Vagina (tissue), 2 donors: Measurements from ENCODE around the gene LIPH. TPM values are rescaled to one million over a fixed set of nuclear protein-coding genes. Genes with fewer than 3 reads are reported as not detected.

Experiments used
- DNase-seq, 2 donors: peaks; one replicate each; pipeline ENCODE4 v3.0.0-alpha.2; 2017; ENCODE audit errors: extremely low spot score in 2 of 2
- H3K27ac ChIP-seq: fragments of 200-600 bp; sonication (generic); one replicate; pipeline ENCODE4 v1.5.1; 2019
- H3K27me3 ChIP-seq: fragments of 200-600 bp; sonication (generic); one replicate; pipeline ENCODE4 v1.5.1; 2019
- H3K36me3 ChIP-seq, 2 donors: fragments of 200-600 bp; sonication (generic); one replicate each; pipeline ENCODE4 v1.5.1; 2017 to 2019
- H3K4me1 ChIP-seq: fragments of 200-600 bp; sonication (generic); one replicate; pipeline ENCODE4 v1.5.1; 2019
- H3K4me3 ChIP-seq, 2 donors: fragments of 200-600 bp; sonication (generic); 1 replicate in 1 of 2; 2 replicates in 1 of 2; pipeline ENCODE4 v1.5.1; 2016 to 2019
- H3K9me3 ChIP-seq: fragments of 200-600 bp; sonication (generic); one replicate; pipeline ENCODE4 v1.5.1; 2019
- CTCF ChIP-seq, 3 experiments: fragments of 450-650 bp in 2 of 3; fragments of 200-600 bp in 1 of 3; sonication (generic) in 1 of 3; IDR thresholded peaks; one replicate each; pipeline ENCODE4 v1.5.1; 2017 to 2019; ENCODE audit warnings: antibody characterized with exemption in 3 of 3, mild to moderate bottlenecking in 2 of 3, moderate library complexity in 2 of 3
- POLR2A ChIP-seq, 2 donors: fragments of 450-650 bp; IDR thresholded peaks; one replicate each; pipeline ENCODE4 v1.6.1; 2017; ENCODE audit warnings: antibody characterized with exemption in 2 of 2, mild to moderate bottlenecking in 2 of 2, moderate library complexity in 2 of 2
- POLR2AphosphoS5 ChIP-seq, 2 donors: sonication (generic); formaldehyde crosslinking; IDR thresholded peaks; one replicate each; pipeline ENCODE4 v1.9.0; 2017; ENCODE audit warnings: antibody characterized with exemption in 2 of 2, mild to moderate bottlenecking in 2 of 2, low read depth in 1 of 2; ENCODE audit not compliant: insufficient read depth in 1 of 2
- intact Hi-C: fragments of 100-400 bp; cut with DNase I; formaldehyde crosslinking; loops from one replicate; pipeline ENCODE4 v1.15.1; 2023
- total RNA-seq: library from RNA; depleted of rRNA; stranded (reverse); fragments of >200 nt; gene quantifications from one replicate; pipeline ENCODE4 v1.2.3, GENCODE V29; 2016

The LIPH gene
- 2.7 TPM for total RNA-seq

GRCh38 chr3:185552358-185552877 is at the start of gene LIPH:
LIPH (minus strand) TSS chr3:185552588; CDS start chr3:185552471, 117 bp downstream.
- no peak within 1 kb of the TSS for H3K4me3 ChIP-seq
- TF ChIP-seq POLR2AphosphoS5 (IDR thresholded peaks at IDR 0.05; ENCODE audit: insufficient read depth in 1 of 2, low read depth in 1 of 2): peak in 1 of 2 donors; percentile 72
- no peak for TF ChIP-seq POLR2A (IDR thresholded peaks at IDR 0.05)
- TF ChIP-seq CTCF (IDR thresholded peaks at IDR 0.05): no peak
- peaks cover 7% of the 10 kb centered on the region for H3K4me1 ChIP-seq
- no peak for DNase-seq
- no peaks in the 10 kb centered on the region for H3K27me3 ChIP-seq
- intact Hi-C loops: no loop called here
- H3K9me3 ChIP-seq: no peaks in the 10 kb centered on the region
- no peak within 1 kb of the TSS for H3K27ac ChIP-seq
- H3K36me3 ChIP-seq: no peaks in the 10 kb centered on the region

GRCh38 chr3:185595526-185595925 is 43.1 kb upstream of the LIPH start:
- Histone ChIP-seq H3K36me3 (peaks cover 0 to 35% of the 10 kb centered on the region in 2 donors), H3K9me3 (no peaks in the 10 kb centered on the region), H3K27ac (no peak overlapping the region), H3K4me3 (no peak overlapping the region), H3K27me3 (no peaks in the 10 kb centered on the region), H3K4me1 (no peaks in the 10 kb centered on the region)
- intact Hi-C loops: no loop called here
- no peak for DNase-seq
- no peak for TF ChIP-seq POLR2AphosphoS5 (IDR thresholded peaks at IDR 0.05; ENCODE audit: insufficient read depth in 1 of 2, low read depth in 1 of 2)
- no peak for TF ChIP-seq POLR2A (IDR thresholded peaks at IDR 0.05)

GRCh38 chr3:185594073-185594472 is 41.7 kb upstream of the LIPH start:
- peaks cover 0 to 26% of the 10 kb centered on the region in 2 donors for H3K36me3 ChIP-seq
- H3K27me3 ChIP-seq: no peaks in the 10 kb centered on the region
- H3K27ac ChIP-seq: no peak overlapping the region
- H3K9me3 ChIP-seq: no peaks in the 10 kb centered on the region
- no peak overlapping the region for H3K4me3 ChIP-seq
- TF ChIP-seq POLR2A (IDR thresholded peaks at IDR 0.05) (no peak), CTCF (IDR thresholded peaks at IDR 0.05) (no peak)
- peaks cover 4% of the 10 kb centered on the region for H3K4me1 ChIP-seq
- no peak for DNase-seq
- intact Hi-C loops: no loop called here

- peak in 1 of 2 donors; percentile 88 for DNase-seq
- no peaks in the 10 kb centered on the region for H3K27me3 ChIP-seq
- no peak for TF ChIP-seq POLR2A (IDR thresholded peaks at IDR 0.05)
- no peak for TF ChIP-seq POLR2AphosphoS5 (IDR thresholded peaks at IDR 0.05; ENCODE audit: insufficient read depth in 1 of 2, low read depth in 1 of 2)
- TF ChIP-seq CTCF (IDR thresholded peaks at IDR 0.05): no peak
- H3K4me3 ChIP-seq: peak overlapping the region; percentile 93 to 98
- no peaks in the 10 kb centered on the region for H3K9me3 ChIP-seq
- peak overlapping the region; percentile 98 for H3K27ac ChIP-seq
- H3K4me1 ChIP-seq: peaks cover 32% of the 10 kb centered on the region
- peaks cover 0 to 6% of the 10 kb centered on the region in 2 donors for H3K36me3 ChIP-seq
- intact Hi-C loops: no loop called here
Observed at GRCh38 chr3:185586686-185587039, 34.3 kb upstream of the LIPH start.

GRCh38 chr3:185585859-185586685 is 33.7 kb upstream of the LIPH start, which contains the start of gene SENP2:
SENP2 (plus strand) TSS chr3:185586295; CDS start chr3:185586414, 119 bp downstream.
- TF ChIP-seq CTCF (IDR thresholded peaks at IDR 0.05) (peak in 1 of 3 experiments; percentile 34), POLR2AphosphoS5 (IDR thresholded peaks at IDR 0.05; ENCODE audit: insufficient read depth in 1 of 2, low read depth in 1 of 2) (peak; percentile 92 to 96), POLR2A (IDR thresholded peaks at IDR 0.05) (peak; percentile 54 to 79)
- Histone ChIP-seq H3K36me3 (peaks cover 0 to under 1% of the 10 kb centered on the region in 2 donors), H3K4me3 (peak within 1 kb of the TSS; percentile 93 to 98), H3K9me3 (no peaks in the 10 kb centered on the region), H3K27ac (peak within 1 kb of the TSS; percentile 98), H3K4me1 (peaks cover 32% of the 10 kb centered on the region), H3K27me3 (no peaks in the 10 kb centered on the region)
- DNase-seq: peak; percentile 99 to 100
- intact Hi-C loops: no loop called here
